MM.1S (cell line): Measurements from ENCODE around the gene RAB40A.

Experiments
- DNase-seq: peaks from one replicate; pipeline ENCODE4 v3.0.0-alpha.2; 2015
- H2AFZ ChIP-seq: fragments of 300-600 bp; sonication (generic); 2 replicates; pipeline ENCODE4 v1.6.0; 2016; ENCODE audit warnings: antibody characterized with exemption, low read length
- H3F3A ChIP-seq: fragments of 300-600 bp; sonication (generic); 2 replicates; pipeline ENCODE4 v1.6.1; 2016; ENCODE audit warnings: mild to moderate bottlenecking, antibody characterized with exemption, low read length, moderate library complexity, mixed read lengths; ENCODE audit not compliant: insufficient read depth
- H3K27ac ChIP-seq: fragments of 300-600 bp; sonication (generic); 2 replicates; pipeline ENCODE4 v1.5.1; 2016; ENCODE audit warnings: mild to moderate bottlenecking, low read length
- H3K27me3 ChIP-seq: fragments of 300-600 bp; sonication (generic); replicated peaks from 2 replicates; pipeline ENCODE4 v1.6.0; 2016; ENCODE audit warnings: low read length; ENCODE audit not compliant: insufficient read depth
- H3K36me3 ChIP-seq: fragments of 300-600 bp; sonication (generic); replicated peaks from 2 replicates; pipeline ENCODE4 v1.6.1; 2016; ENCODE audit warnings: mild to moderate bottlenecking, low read length, mixed read lengths; ENCODE audit not compliant: insufficient read depth
- H3K4me1 ChIP-seq: fragments of 300-600 bp; sonication (generic); 2 replicates; pipeline ENCODE4 v1.6.1; 2016; ENCODE audit warnings: low read length, mixed read lengths
- H3K4me2 ChIP-seq: fragments of 300-600 bp; sonication (generic); 2 replicates; pipeline ENCODE4 v1.6.0; 2016; ENCODE audit warnings: low read depth, low read length
- H3K4me3 ChIP-seq: fragments of 300-600 bp; sonication (generic); 2 replicates; pipeline ENCODE4 v1.5.1; 2016; ENCODE audit warnings: low read length, mixed read lengths
- H3K79me2 ChIP-seq: fragments of 300-600 bp; sonication (generic); 2 replicates; pipeline ENCODE4 v1.6.1; 2016; ENCODE audit warnings: mixed run types, low read length, mixed read lengths
- H3K9ac ChIP-seq: fragments of 300-600 bp; sonication (generic); 2 replicates; pipeline ENCODE4 v1.6.1; 2016; ENCODE audit warnings: low read length, mixed read lengths
- H3K9me2 ChIP-seq: fragments of 300-600 bp; sonication (generic); replicated peaks from 2 replicates; pipeline ENCODE4 v1.6.1; 2016; ENCODE audit warnings: mild to moderate bottlenecking, low read length, mixed read lengths; ENCODE audit not compliant: insufficient read depth
- H3K9me3 ChIP-seq: fragments of 300-600 bp; sonication (generic); replicated peaks from 2 replicates; pipeline ENCODE4 v1.6.1; 2016; ENCODE audit warnings: mild to moderate bottlenecking, low read length, mixed read lengths; ENCODE audit not compliant: insufficient read depth
- H4K20me1 ChIP-seq: fragments of 300-600 bp; sonication (generic); 2 replicates; pipeline ENCODE4 v1.6.1; 2016; ENCODE audit warnings: mild to moderate bottlenecking, low read length, moderate library complexity, mixed read lengths; ENCODE audit not compliant: insufficient read depth
- EZH2 ChIP-seq: fragments of 300-600 bp; sonication (generic); optimal IDR thresholded peaks from 2 replicates; pipeline ENCODE3; 2017; ENCODE audit warnings: low read depth, mild to moderate bottlenecking, antibody characterized with exemption, low read length, mixed read lengths
- EZH2phosphoT487 ChIP-seq: fragments of 300-600 bp; sonication (generic); IDR thresholded peaks from 2 replicates; pipeline ENCODE4 v1.6.1; 2018; ENCODE audit warnings: antibody characterized with exemption, low read length
- TF ChIP-seq, protein P1 (sequence below): fragments of 300-600 bp; sonication (generic); IDR thresholded peaks from 2 replicates; pipeline ENCODE4 v1.5.1; 2016; ENCODE audit warnings: antibody characterized with exemption, low read length, mixed read lengths

Gene RAB40A

GRCh38 chrX:103560256-103560655, 41.0 kb upstream of the RAB40A start:
- no peak for DNase-seq
- no peaks in the 10 kb centered on the region for H3K27me3 ChIP-seq
- H3K27ac ChIP-seq: no peak overlapping the region
- H3K79me2 ChIP-seq: no peaks in the 10 kb centered on the region
- 0 out of 2 replicates have a peak, but pooled peaks cover 3% of the 10 kb centered on the region for H3F3A ChIP-seq
- TF ChIP-seq, protein P1, sequence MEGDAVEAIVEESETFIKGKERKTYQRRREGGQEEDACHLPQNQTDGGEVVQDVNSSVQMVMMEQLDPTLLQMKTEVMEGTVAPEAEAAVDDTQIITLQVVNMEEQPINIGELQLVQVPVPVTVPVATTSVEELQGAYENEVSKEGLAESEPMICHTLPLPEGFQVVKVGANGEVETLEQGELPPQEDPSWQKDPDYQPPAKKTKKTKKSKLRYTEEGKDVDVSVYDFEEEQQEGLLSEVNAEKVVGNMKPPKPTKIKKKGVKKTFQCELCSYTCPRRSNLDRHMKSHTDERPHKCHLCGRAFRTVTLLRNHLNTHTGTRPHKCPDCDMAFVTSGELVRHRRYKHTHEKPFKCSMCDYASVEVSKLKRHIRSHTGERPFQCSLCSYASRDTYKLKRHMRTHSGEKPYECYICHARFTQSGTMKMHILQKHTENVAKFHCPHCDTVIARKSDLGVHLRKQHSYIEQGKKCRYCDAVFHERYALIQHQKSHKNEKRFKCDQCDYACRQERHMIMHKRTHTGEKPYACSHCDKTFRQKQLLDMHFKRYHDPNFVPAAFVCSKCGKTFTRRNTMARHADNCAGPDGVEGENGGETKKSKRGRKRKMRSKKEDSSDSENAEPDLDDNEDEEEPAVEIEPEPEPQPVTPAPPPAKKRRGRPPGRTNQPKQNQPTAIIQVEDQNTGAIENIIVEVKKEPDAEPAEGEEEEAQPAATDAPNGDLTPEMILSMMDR: no peak
- no peak for TF ChIP-seq EZH2phosphoT487
- TF ChIP-seq EZH2: no peak
- no peak overlapping the region for H3K4me2 ChIP-seq
- no peaks in the 10 kb centered on the region for H4K20me1 ChIP-seq
- H2AFZ ChIP-seq: no peak overlapping the region
- no peaks in the 10 kb centered on the region for H3K36me3 ChIP-seq
- H3K9me2 ChIP-seq: no peaks in the 10 kb centered on the region
- H3K9ac ChIP-seq: no peak overlapping the region
- H3K9me3 ChIP-seq: no peaks in the 10 kb centered on the region
- H3K4me1 ChIP-seq: peaks cover 39% of the 10 kb centered on the region
- no peak overlapping the region for H3K4me3 ChIP-seq

- Histone ChIP-seq H3K27me3 (no peaks in the 10 kb centered on the region), H3F3A (no peaks in the 10 kb centered on the region), H3K4me1 (peaks cover 30% of the 10 kb centered on the region), H3K9me2 (no peaks in the 10 kb centered on the region), H3K4me2 (peak overlapping the region; percentile 28; the same call in 1 of the 2 replicates), H3K4me3 (no peak overlapping the region), H4K20me1 (no peaks in the 10 kb centered on the region), H3K9ac (no peak overlapping the region), H3K36me3 (no peaks in the 10 kb centered on the region), H3K27ac (peak overlapping the region; percentile 68; the same call in 1 of the 2 replicates), H3K79me2 (no peaks in the 10 kb centered on the region), H2AFZ (0 out of 2 replicates have a peak overlapping the region, but pooled peaks have one; percentile 8), H3K9me3 (no peaks in the 10 kb centered on the region)
- DNase-seq: peak; percentile 87
- TF ChIP-seq, protein P1: no peak
- TF ChIP-seq EZH2phosphoT487 (no peak), EZH2 (no peak)
These were observed 37.8 kb upstream of the RAB40A start for GRCh38 chrX:103556963-103557612.

GRCh38 chrX:103554687-103555424, 35.6 kb upstream of the RAB40A start:
- H4K20me1 ChIP-seq: no peaks in the 10 kb centered on the region
- peak overlapping the region; percentile 65 for H2AFZ ChIP-seq
- peak overlapping the region; percentile 77 for H3K4me2 ChIP-seq
- H3K4me1 ChIP-seq: peaks cover 30% of the 10 kb centered on the region
- H3K27me3 ChIP-seq: no peaks in the 10 kb centered on the region
- peak overlapping the region; percentile 43; the same call in 1 of the 2 replicates for H3K27ac ChIP-seq
- H3K9me3 ChIP-seq: no peaks in the 10 kb centered on the region
- DNase-seq: peak; percentile 80
- H3K9me2 ChIP-seq: no peaks in the 10 kb centered on the region
- peak overlapping the region; percentile 70 for H3K4me3 ChIP-seq
- peak overlapping the region; percentile 77 for H3K9ac ChIP-seq
- no peaks in the 10 kb centered on the region for H3F3A ChIP-seq
- TF ChIP-seq EZH2phosphoT487 (no peak), EZH2 (no peak)
- H3K36me3 ChIP-seq: no peaks in the 10 kb centered on the region
- no peaks in the 10 kb centered on the region for H3K79me2 ChIP-seq
